Embryonic facial prominence (tissue), 1 donor: Measurements from ENCODE around the gene PALMD.

Experiments used
- DNase-seq: peaks from one replicate; pipeline ENCODE4 v3.0.0-alpha.2; 2016; ENCODE audit errors: extremely low spot score

PALMD gene, protein sequence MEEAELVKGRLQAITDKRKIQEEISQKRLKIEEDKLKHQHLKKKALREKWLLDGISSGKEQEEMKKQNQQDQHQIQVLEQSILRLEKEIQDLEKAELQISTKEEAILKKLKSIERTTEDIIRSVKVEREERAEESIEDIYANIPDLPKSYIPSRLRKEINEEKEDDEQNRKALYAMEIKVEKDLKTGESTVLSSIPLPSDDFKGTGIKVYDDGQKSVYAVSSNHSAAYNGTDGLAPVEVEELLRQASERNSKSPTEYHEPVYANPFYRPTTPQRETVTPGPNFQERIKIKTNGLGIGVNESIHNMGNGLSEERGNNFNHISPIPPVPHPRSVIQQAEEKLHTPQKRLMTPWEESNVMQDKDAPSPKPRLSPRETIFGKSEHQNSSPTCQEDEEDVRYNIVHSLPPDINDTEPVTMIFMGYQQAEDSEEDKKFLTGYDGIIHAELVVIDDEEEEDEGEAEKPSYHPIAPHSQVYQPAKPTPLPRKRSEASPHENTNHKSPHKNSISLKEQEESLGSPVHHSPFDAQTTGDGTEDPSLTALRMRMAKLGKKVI

GRCh38 chr1:99645699-99646531 is at the start of gene PALMD:
TSS of gene PALMD (plus strand) at chr1:99646113. CDS start at chr1:99646318, 205 bp downstream.
- DNase-seq, result no peak

DNA sequence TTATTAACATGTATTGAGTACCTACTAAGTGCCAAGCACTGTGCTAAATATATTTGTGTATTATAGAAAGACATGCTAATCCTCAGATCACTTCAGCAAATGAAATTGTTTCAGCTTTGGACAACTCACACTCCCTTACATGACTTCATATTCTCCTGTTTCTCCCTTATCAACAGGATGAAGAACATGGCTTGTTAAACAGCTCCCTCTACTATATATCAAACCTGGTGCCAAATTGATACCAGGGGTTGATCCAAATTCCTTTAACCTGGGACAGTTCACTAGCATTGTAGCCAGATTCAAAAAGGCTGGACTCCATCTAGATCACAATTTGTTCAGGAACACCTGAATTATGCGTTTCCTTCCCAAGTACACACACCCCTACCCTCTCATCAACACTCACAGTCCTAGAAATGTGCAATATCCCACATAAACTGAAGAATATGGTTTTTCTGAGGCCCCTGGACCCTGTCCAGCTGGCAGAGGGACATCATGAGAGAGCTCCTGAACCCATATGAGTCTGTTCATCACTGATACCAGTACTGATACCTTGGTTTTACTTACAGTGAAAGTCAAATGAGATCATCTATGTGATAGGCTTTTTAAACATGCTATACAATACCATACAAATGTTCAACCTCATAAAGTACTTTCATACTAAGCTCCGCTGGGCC is 47.0 kb upstream of the PALMD start:
- no peak for DNase-seq

DNA sequence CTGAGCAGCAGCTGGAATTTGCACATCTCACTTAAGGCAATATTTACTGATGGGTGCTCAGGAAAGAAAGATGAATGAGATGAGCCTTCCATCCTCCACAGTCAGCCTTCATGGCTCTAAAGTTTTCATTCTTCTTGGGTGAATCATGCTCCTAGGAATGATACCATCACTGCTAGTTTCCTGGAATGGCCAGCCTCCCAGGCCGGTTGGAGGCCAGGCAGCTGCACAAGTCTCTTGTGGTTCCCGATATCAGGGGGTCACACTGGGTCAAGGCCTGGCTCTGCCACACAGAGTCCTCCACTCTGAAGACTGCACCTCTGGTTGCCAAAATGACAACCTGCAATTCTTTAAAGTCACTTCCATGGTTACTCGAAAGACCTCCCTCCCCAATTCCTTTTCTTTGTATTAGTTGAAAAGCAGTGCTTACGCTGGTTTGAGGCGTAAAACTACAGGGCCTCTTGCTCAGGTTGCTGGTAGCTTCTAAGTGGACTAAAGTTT is 46.2 kb upstream of the PALMD start:
- DNase-seq, result no peak

DNA sequence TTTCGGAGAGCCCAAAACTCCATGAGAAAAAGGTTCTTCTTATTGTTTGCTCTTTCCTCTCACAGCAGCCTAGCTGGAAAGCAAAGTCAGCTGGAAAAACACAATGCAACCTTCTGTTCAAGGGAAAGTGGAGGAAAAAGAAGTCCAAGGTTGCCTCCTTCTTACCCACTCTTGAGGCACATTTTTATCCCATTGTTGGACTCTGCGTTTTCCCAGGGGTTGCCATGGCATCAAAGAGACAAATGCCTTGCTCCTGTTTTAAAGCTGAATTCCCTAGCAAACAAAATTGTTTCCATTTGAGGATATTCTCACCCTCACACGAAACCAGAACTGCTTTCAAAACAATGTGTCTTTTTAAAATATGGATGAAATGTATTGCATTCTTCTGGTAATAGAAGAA is 45.1 kb upstream of the PALMD start:
- DNase-seq, result no peak

GRCh38 chr1:99601208-99601607 is 44.7 kb upstream of the PALMD start:
- DNase-seq, result no peak

DNA sequence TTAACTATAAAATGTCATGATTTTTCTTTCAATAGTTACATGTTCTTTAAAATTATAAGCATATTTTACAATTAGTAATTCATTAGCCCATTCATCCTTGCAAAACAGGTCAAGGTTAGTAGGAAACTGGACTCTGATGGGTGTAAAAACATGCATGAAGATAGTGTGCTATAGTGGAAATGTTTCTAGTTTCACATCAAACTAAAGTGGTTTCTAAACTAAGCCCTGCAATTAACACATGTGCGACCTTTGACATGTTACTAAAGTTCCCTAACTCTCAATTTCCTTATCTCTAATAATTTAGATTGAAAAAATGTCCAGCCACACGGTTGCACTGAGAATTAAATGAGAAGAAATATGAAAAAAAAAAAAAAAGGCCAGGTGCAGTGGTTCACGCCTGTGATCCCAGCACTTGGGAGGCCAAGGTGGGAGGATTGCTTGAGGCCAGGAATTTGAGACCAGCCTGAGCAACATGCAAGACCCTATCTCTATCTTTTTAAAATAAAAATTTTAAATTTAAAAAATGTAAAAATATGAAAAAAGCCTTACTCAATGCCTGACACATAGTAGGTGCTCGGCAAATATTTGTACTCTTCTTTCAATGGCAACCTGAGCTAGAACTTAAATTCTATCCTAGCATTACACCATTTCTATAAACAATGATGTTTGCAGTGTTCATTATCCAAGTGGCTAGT is 44.1 kb upstream of the PALMD start:
- no peak for DNase-seq

DNA sequence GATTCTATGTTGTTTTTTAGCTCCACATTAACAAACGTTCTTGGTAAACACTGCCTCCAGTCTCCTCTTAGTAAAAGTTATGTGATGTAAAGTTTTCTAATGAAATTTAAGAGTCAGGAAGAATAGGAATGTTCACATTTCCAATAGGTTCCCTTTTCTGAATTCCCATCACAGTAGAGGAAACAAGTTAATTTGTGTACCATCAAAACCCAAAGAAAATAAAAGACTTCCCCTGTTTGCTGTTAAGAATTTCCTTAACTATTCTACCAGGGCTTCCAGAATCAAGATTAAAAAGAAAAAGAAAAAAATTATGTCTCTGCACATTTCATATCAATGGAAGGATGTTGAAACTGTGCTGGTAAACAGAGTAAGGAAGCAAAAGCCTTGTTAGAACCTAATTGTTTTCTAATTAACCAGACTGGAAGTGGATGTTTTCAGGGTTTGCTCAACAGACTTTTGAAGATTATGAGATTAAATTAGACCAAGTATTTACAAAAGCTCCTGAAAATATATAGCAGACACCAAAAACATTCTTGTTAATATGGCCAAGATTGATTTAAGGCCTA is 43.4 kb upstream of the PALMD start:
- DNase-seq, result no peak

DNA sequence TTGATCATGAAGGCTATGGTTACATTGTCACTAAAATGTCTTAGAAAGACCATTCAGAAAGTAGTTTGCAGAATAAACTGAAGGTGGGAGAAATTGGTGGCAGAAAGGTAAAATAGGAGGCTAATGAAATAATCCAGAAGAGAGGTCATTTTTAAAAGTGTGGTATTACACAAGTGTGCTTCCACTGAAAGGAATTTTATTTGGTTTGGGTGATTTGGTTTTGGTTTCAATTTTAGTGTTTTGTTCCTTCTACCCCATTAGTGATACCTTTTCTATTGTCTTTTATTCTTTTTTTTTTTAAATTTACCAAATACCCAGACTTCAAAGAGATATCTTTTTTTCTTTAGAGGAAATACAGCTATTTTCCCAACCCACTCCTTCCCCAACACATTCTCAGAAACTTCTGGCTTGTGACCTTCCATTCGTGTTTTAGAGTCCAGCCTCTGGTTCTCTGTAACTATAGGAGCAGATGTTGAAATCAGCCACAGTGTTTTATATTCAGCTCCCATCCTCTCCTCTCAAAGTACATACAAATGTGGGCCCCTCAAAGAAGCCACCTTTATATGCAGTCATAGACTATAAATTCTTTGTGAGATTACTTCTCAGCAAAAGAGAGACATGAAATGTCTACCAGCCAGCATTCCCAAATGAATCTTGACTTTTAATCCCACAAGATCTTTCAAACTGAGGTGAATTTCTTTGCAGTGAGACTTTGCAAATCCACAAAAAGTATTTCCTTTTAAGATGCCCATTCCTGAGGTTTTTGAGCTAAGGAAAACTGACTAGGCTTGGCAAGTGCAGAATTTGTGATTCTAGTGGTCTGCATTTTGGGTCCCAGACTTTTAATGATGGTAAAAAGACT is 42.0 kb upstream of the PALMD start:
- no peak for DNase-seq

- DNase-seq, result no peak
Observed at GRCh38 chr1:99606306-99606705, 39.6 kb upstream of the PALMD start.

DNA sequence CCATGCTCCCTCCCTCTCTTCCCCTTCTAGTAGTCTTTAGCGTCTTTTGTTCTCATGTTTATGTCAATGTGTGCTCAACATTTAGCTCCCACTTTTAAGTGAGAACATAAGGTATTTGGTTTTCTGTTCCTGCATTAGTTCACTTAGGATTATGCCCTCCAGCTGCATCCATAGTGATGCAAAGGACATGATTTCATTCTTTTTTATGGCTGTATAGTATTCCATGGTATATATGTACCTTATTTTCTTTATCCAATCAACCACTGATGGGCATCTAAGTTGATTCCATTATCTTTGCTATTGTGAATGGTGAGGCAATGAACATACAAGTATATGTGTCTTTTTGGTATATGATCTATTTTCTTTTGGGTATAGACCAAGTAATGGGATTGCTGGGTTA is 38.3 kb upstream of the PALMD start:
- no peak for DNase-seq

DNA sequence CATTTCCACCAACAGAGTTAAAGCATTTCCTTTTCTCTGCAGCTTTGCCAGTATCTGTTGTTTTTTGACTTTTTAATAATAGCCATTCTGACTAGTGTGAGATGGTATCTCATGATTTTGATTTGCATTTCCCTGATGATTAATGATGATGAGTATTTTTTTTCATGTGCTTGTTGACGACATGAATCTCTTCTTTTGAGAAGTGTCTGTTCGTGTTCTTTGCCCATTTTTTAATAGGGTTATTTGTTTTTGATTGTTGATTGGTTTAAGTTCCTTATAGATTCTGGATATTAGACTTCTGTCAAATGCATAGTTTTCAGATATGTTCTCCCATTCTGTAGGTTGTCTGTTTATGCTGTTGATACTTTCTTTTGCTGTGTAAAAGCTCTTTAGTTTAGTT is 37.9 kb upstream of the PALMD start:
- DNase-seq, result no peak

- DNase-seq, result no peak
Observed at GRCh38 chr1:99613716-99614115, 32.2 kb upstream of the PALMD start.

GRCh38 chr1:99614728-99615127 is 31.2 kb upstream of the PALMD start:
- DNase-seq, result no peak

DNA sequence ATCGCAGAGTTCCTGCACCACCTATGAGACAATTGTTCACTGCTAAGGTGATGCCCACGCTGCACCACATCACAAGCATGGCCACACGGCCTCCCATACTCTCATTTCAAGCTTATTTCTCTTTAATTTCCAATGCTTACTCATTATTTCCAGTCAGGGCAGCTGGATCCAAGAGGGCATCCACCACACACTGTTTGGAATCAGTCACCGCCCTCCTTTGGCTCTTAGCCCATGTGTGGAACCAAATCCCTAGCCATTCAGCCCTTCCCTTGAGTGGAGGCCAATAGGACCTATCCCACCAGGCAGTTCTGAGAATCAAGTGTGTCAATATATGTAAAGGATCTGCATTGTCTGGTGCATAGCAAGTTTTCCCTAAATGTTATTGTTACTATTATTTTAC is 26.3 kb upstream of the PALMD start:
- no peak for DNase-seq

DNA sequence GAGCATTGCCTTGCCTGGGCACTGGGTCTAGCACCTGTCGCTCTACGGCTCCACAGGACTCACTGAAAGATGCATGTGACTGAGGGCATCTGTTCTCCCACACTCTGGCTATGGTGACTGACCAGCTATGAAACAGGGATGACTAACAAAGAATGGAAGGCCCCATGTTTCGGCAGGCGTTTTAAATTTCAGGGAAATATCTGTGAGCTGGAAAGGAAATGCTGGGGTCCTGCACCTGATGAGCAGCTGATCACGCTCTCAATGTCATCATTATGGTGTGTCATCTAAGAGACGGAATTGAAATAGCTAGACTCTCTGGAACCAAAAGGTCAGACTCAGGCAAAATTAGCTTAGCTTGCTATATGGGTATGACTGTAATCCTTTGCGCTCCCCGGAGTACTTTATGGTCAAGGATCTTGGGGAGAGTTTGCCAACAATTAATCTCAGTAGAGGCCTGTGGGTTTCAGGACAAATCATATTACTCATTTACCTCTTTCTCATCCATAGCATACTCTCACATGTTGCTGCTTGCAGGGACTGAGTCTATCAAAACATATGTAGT is 24.5 kb upstream of the PALMD start:
- DNase-seq, result no peak

DNA sequence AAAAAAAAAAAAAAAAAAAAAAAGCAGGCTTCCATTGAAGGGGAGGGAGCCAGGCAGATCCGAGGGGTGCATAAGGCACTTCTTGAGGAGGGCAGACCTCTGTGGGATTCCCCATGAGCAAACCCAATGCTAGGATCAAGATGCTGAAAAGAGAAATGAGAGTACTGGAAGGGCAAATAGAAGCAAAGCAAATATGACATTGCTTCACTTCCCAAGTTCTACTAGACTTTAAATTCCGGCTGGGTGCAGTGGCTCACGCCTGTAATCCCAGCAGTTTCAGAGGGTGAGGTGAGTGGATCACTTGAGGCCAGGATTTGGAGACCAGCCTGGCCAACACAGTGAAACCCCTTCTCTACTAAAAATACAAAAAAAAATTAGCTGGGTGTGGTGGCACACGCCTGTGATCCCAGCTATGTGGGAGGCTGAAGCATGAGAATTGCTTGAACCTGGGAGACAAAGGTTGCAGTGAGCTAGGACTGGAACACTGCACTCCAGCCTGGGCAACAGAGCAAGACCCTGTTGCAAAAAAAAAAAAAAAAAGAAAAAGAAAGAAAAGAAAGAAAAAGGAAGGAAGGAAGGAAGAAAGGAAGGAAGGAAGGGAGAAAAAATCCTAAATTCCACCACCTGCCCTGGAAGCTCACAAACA is 23.1 kb upstream of the PALMD start:
- no peak for DNase-seq

- no peak for DNase-seq
Observed at GRCh38 chr1:99623554-99623953, 22.4 kb upstream of the PALMD start.

- no peak for DNase-seq
Observed at GRCh38 chr1:99627615-99628014, 18.3 kb upstream of the PALMD start.

DNA sequence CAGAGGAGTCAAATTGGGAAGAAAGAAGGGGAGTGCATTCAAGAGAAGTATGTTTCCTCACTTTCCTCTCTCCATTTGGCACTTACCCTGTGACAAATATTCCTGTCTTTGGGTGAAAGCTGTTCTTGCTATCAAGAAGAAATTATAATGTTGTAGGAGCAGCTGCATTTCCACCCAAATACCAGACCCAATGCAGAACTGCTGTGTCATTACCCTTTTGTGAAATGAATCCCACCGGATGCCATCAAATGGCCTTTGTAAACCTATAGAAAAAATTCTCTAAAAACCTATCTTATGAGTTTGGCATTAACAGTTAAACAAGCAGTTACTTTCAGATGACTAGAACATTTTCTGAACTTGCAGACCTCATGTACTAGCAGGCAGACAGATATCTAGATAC is 16.7 kb upstream of the PALMD start:
- no peak for DNase-seq
